ENCODE results near the gene PPP2R5A.

DNA sequence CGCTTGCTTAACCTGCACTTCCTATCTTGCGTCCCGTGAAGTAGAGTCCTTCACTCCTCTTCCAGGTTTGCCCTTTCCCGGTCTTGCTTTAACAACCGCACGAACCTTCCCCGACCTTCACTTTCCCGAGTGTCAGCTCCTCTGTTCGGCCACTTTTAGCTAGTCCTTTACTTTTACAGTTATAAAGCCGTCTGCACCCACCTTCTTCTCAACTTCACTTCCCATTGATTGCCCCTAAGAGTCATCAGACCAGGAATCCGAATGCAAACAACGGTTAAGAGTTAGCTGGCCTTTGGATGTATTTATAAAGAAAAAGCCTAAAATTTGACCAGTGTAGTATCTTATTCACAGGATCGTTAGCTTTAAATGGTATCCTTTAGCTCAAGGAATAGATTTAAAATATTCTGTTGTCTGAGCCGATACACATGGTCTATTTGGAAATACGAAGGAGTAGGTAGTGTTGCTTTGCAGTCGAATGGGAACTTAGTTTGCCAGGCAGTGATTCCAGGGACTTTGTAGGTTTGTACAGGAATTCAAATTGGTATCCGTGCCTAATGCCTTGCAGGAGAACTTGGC, 1.4 kb downstream of the PPP2R5A start:
- TF ChIP-seq, protein P1, sequence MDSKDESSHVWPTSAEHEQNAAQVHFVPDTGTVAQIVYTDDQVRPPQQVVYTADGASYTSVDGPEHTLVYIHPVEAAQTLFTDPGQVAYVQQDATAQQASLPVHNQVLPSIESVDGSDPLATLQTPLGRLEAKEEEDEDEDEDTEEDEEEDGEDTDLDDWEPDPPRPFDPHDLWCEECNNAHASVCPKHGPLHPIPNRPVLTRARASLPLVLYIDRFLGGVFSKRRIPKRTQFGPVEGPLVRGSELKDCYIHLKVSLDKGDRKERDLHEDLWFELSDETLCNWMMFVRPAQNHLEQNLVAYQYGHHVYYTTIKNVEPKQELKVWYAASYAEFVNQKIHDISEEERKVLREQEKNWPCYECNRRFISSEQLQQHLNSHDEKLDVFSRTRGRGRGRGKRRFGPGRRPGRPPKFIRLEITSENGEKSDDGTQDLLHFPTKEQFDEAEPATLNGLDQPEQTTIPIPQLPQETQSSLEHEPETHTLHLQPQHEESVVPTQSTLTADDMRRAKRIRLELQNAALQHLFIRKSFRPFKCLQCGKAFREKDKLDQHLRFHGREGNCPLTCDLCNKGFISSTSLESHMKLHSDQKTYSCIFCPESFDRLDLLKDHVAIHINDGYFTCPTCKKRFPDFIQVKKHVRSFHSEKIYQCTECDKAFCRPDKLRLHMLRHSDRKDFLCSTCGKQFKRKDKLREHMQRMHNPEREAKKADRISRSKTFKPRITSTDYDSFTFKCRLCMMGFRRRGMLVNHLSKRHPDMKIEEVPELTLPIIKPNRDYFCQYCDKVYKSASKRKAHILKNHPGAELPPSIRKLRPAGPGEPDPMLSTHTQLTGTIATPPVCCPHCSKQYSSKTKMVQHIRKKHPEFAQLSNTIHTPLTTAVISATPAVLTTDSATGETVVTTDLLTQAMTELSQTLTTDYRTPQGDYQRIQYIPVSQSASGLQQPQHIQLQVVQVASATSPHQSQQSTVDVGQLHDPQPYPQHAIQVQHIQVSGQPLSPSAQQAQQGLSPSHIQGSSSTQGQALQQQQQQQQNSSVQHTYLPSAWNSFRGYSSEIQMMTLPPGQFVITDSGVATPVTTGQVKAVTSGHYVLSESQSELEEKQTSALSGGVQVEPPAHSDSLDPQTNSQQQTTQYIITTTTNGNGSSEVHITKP (tag by site-specific recombination; IDR thresholded peaks at IDR 0.05) = no peak; the same call in 1 of the 2 replicates
- TF ChIP-seq, protein P2, sequence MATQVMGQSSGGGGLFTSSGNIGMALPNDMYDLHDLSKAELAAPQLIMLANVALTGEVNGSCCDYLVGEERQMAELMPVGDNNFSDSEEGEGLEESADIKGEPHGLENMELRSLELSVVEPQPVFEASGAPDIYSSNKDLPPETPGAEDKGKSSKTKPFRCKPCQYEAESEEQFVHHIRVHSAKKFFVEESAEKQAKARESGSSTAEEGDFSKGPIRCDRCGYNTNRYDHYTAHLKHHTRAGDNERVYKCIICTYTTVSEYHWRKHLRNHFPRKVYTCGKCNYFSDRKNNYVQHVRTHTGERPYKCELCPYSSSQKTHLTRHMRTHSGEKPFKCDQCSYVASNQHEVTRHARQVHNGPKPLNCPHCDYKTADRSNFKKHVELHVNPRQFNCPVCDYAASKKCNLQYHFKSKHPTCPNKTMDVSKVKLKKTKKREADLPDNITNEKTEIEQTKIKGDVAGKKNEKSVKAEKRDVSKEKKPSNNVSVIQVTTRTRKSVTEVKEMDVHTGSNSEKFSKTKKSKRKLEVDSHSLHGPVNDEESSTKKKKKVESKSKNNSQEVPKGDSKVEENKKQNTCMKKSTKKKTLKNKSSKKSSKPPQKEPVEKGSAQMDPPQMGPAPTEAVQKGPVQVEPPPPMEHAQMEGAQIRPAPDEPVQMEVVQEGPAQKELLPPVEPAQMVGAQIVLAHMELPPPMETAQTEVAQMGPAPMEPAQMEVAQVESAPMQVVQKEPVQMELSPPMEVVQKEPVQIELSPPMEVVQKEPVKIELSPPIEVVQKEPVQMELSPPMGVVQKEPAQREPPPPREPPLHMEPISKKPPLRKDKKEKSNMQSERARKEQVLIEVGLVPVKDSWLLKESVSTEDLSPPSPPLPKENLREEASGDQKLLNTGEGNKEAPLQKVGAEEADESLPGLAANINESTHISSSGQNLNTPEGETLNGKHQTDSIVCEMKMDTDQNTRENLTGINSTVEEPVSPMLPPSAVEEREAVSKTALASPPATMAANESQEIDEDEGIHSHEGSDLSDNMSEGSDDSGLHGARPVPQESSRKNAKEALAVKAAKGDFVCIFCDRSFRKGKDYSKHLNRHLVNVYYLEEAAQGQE (tag by site-specific recombination; IDR thresholded peaks at IDR 0.05) = no peak
- TF ChIP-seq OVOL3 (tag by site-specific recombination; IDR thresholded peaks at IDR 0.05) (no peak), ZNF175 (tag by site-specific recombination; IDR thresholded peaks at IDR 0.05) (no peak), ZNF335 (tag by site-specific recombination; conservative IDR thresholded peaks at IDR 0.05) (no peak), ZNF510 (tag by site-specific recombination; IDR thresholded peaks at IDR 0.05; ENCODE audit: insufficient replicate concordance) (no peak), ZBTB7A (tag by site-specific recombination; IDR thresholded peaks at IDR 0.05; ENCODE audit: low read depth) (no peak)

All from HEK293 (cell line).